SK-N-SH (cell line): ENCODE data around the gene DHX29. TPM values are rescaled to one million over a fixed set of nuclear protein-coding genes. Genes with fewer than 3 reads are reported as not detected.

Source experiments
- CTCF ChIA-PET: fragments of 300-600, 350-600 bp; formaldehyde crosslinking; extraction: SDS; loops from one replicate; lab custom pipeline; 2021; lab: Yijun Ruan, JAX
- POLR2A ChIA-PET: fragments of 350-600 bp; sonication (Branson Sonifier 250); formaldehyde crosslinking; extraction: SDS; loops from one replicate; lab custom pipeline; 2020; ENCODE audit warnings: antibody characterized with exemption, inconsistent platforms; lab: Yijun Ruan, JAX
- DNase-seq: peaks from one replicate; pipeline ENCODE4 v3.0.0; 2012
- H2AFZ ChIP-seq: fragments of 200-600 bp; sonication (generic); 2 replicates; pipeline ENCODE4 v1.8.1; 2016; ENCODE audit warnings: antibody characterized with exemption, mild to moderate bottlenecking, low read depth
- H3F3A ChIP-seq: fragments of 200-600 bp; sonication (generic); replicated peaks from 2 replicates; pipeline ENCODE3; 2016; ENCODE audit warnings: antibody characterized with exemption, mild to moderate bottlenecking; ENCODE audit not compliant: insufficient read depth
- H3K27ac ChIP-seq, 2 experiments: fragments of 200-500 bp in 1 of 2; fragments of 200-600 bp in 1 of 2; sonication (Bioruptor generic) in 1 of 2; sonication (generic), shearing (Covaris generic) in 1 of 2; 2 replicates each; pipeline versions ENCODE4 v1.5.1 to v1.6.1; 2014 to 2016; ENCODE audit warnings: low read depth in 2 of 2, inconsistent platforms in 1 of 2, low read length in 1 of 2, mild to moderate bottlenecking in 1 of 2, mixed read lengths in 1 of 2
- H3K27me3 ChIP-seq: fragments of 200-600 bp; sonication (generic), shearing (Covaris generic); 2 replicates; pipeline ENCODE4 v1.6.1; 2016; ENCODE audit warnings: mixed run types; ENCODE audit not compliant: insufficient read depth
- H3K36me3 ChIP-seq, 2 experiments: fragments of 200-500 bp in 1 of 2; fragments of 200-600 bp in 1 of 2; sonication (Bioruptor generic) in 1 of 2; sonication (generic) in 1 of 2; replicated peaks in 1 of 2; 2 replicates each; pipeline versions ENCODE3 to v1.5.1; 2014 to 2016; ENCODE audit warnings: low read length in 1 of 2, mild to moderate bottlenecking in 1 of 2; ENCODE audit not compliant: insufficient read depth in 2 of 2, control insufficient read depth in 1 of 2
- H3K4me1 ChIP-seq, 2 experiments: fragments of 200-500 bp in 1 of 2; fragments of 200-600 bp in 1 of 2; sonication (Bioruptor generic) in 1 of 2; sonication (generic), shearing (Covaris generic) in 1 of 2; 2 replicates each; pipeline versions ENCODE4 v1.5.1 to v1.6.1; 2014 to 2016; ENCODE audit warnings: low read depth in 1 of 2, low read length in 1 of 2, mixed run types in 1 of 2; ENCODE audit not compliant: insufficient read depth in 2 of 2, control insufficient read depth in 1 of 2
- H3K4me2 ChIP-seq: fragments of 200-600 bp; sonication (generic), shearing (Covaris generic); 2 replicates; pipeline ENCODE4 v1.6.1; 2017; ENCODE audit warnings: mixed run types
- H3K4me3 ChIP-seq, 2 experiments: fragments of 200-500 bp in 1 of 2; fragments of 200-600 bp in 1 of 2; sonication (Bioruptor generic) in 1 of 2; sonication (generic), shearing (Covaris generic) in 1 of 2; 2 replicates each; pipeline versions ENCODE4 v1.5.1 to v1.8.1; 2014 to 2016; ENCODE audit warnings: low read depth in 2 of 2, inconsistent platforms in 1 of 2, low read length in 1 of 2, mild to moderate bottlenecking in 1 of 2, mixed read lengths in 1 of 2, moderate library complexity in 1 of 2
- H3K79me2 ChIP-seq: fragments of 200-600 bp; sonication (generic); 2 replicates; pipeline ENCODE4 v1.8.1; 2017; ENCODE audit warnings: mild to moderate bottlenecking; ENCODE audit not compliant: insufficient read depth
- H3K9ac ChIP-seq: fragments of 200-600 bp; sonication (generic); 2 replicates; pipeline ENCODE4 v1.6.1; 2017; ENCODE audit warnings: mixed run types
- H3K9me2 ChIP-seq: fragments of 200-600 bp; sonication (generic); 2 replicates; pipeline ENCODE4 v1.6.1; 2017; ENCODE audit warnings: mixed run types
- H3K9me3 ChIP-seq: fragments of 200-600 bp; sonication (generic); 2 replicates; pipeline ENCODE4 v1.6.1; 2017; ENCODE audit warnings: mixed run types, mild to moderate bottlenecking, moderate library complexity
- H4K20me1 ChIP-seq: fragments of 200-600 bp; sonication (generic); 2 replicates; pipeline ENCODE4 v1.6.1; 2017; ENCODE audit warnings: mild to moderate bottlenecking, mixed run types; ENCODE audit not compliant: insufficient read depth
- CTCF ChIP-seq: fragments of 200-600 bp; sonication (generic); IDR thresholded peaks from 2 replicates; pipeline ENCODE4 v1.6.1; 2017; ENCODE audit warnings: antibody characterized with exemption, mild to moderate bottlenecking, moderate library complexity
- EZH2phosphoT487 ChIP-seq: fragments of 200-600 bp; sonication (generic); IDR thresholded peaks from 2 replicates; pipeline ENCODE4 v1.6.1; 2017; ENCODE audit warnings: low read depth, mixed run types, mild to moderate bottlenecking, antibody characterized with exemption, moderate library complexity, borderline replicate concordance
- FOXJ3 ChIP-seq: sonication (generic); formaldehyde crosslinking; IDR thresholded peaks from 2 replicates; pipeline ENCODE4 v1.5.1; 2020; ENCODE audit warnings: mild to moderate bottlenecking, missing genetic modification reagents
- GABPA ChIP-seq: IDR thresholded peaks from 2 replicates; pipeline ENCODE4 v1.4.0; 2012; ENCODE audit warnings: low read depth, mild to moderate bottlenecking
- IRF3 ChIP-seq: fragments of 150-350 bp; IDR thresholded peaks from 2 replicates; pipeline ENCODE4 v1.6.1; 2016; ENCODE audit warnings: mild to moderate bottlenecking, low read depth, low read length
- NFIC ChIP-seq: IDR thresholded peaks from 2 replicates; pipeline ENCODE4 v1.4.0; 2012; ENCODE audit warnings: borderline replicate concordance
- RAD21 ChIP-seq: IDR thresholded peaks from 2 replicates; pipeline ENCODE4 v1.6.1; 2012; ENCODE audit warnings: mild to moderate bottlenecking, low read length
- REST ChIP-seq: IDR thresholded peaks from 2 replicates; pipeline ENCODE4 v1.6.1; 2012; ENCODE audit warnings: mild to moderate bottlenecking, low read depth, low read length, moderate library complexity
- SMC3 ChIP-seq: IDR thresholded peaks from 2 replicates; pipeline ENCODE4 v1.6.1; 2012; ENCODE audit warnings: low read depth, low read length, improper control_type of control experiment
- TAF1 ChIP-seq: IDR thresholded peaks from 2 replicates; pipeline ENCODE4 v1.6.1; 2012; ENCODE audit warnings: low read depth, mild to moderate bottlenecking, low read length, moderate library complexity, borderline replicate concordance
- TEAD4 ChIP-seq: IDR thresholded peaks from 2 replicates; pipeline ENCODE4 v1.4.0; 2012; ENCODE audit warnings: mild to moderate bottlenecking, borderline replicate concordance; ENCODE audit not compliant: insufficient read depth
- USF1 ChIP-seq: IDR thresholded peaks from 2 replicates; pipeline ENCODE4 v1.4.0; 2012; ENCODE audit warnings: low read depth, borderline replicate concordance
- WGBS: methylation state at CpG from one replicate; pipeline ENCODE4 v1.1.6; 2017; ENCODE audit warnings: low lambda C conversion rate; 5-methylcytosine and 5-hydroxymethylcytosine counted together
- polyA plus RNA-seq, 3 experiments: library from polyadenylated mRNA; depleted of rRNA; stranded (reverse); fragments of >200 nt; gene quantifications; 2 replicates each; pipeline ENCODE4 v1.2.3, GENCODE V29; 2012

DHX29 gene
- polyA plus RNA-seq, 1 of the 3 experiments (the other 2 are of a cell fraction): 2.1 TPM

GRCh38 chr5:55226027-55226933, 81.2 kb downstream of the DHX29 start:
- Histone ChIP-seq H3K4me3 (peak overlapping the region; percentile 14 to 32; a peak in 2 of 4 replicates), H3K36me3 (no peaks in the 10 kb centered on the region), H4K20me1 (no peaks in the 10 kb centered on the region), H2AFZ (0 out of 2 replicates have a peak overlapping the region, but pooled peaks have one; percentile 35), H3K4me1 (peaks cover 0 to 8% of the 10 kb centered on the region in 2 experiments; a peak in 1 of 4 replicates), H3K79me2 (no peaks in the 10 kb centered on the region), H3K9me3 (no peaks in the 10 kb centered on the region), H3K27me3 (peaks cover 98% of the 10 kb centered on the region), H3K9ac (no peak overlapping the region), H3F3A (no peaks in the 10 kb centered on the region), H3K9me2 (no peaks in the 10 kb centered on the region), H3K4me2 (peak overlapping the region; percentile 68; the same call in 1 of the 2 replicates), H3K27ac (no peak overlapping the region)
- peak; percentile 89 for DNase-seq
- no peak for TF ChIP-seq TAF1
- TF ChIP-seq CTCF: peak; percentile 62
- no peak for TF ChIP-seq NFIC
- no peak for TF ChIP-seq EZH2phosphoT487
- no peak for TF ChIP-seq REST
- TF ChIP-seq TEAD4: no peak
- no peak for TF ChIP-seq USF1
- peak; percentile 57 for TF ChIP-seq RAD21
- TF ChIP-seq SMC3: peak; percentile 43; the same call in 1 of the 2 replicates
- TF ChIP-seq GABPA: no peak
- no peak for TF ChIP-seq IRF3
- TF ChIP-seq FOXJ3 (CRISPR knock-in tag): no peak
- WGBS: 16% methylated on average over 7 of the region's 54 CpGs
- POLR2A ChIA-PET: no interaction called here
- CTCF ChIA-PET: interaction anchor here (0.7 to 3.2 kb wide), 19 partner anchors 9 to 586 kb away, joined by 3 to 12 read pairs (median 4); partner anchors contain the start of gene CDC20B
